Mammary epithelial cell (primary cell): ENCODE measurements around the gene C3orf80.

Experiments used
- CTCF ChIP-seq, 2 donors: IDR thresholded peaks in 1 of 2; conservative IDR thresholded peaks in 1 of 2; 2 replicates each; pipeline ENCODE4 v1.5.1; 2011 to 2012; ENCODE audit warnings: inconsistent platforms in 2 of 2, low read length in 2 of 2, mild to moderate bottlenecking in 2 of 2, control low read depth in 1 of 2, low read depth in 1 of 2; ENCODE audit not compliant: insufficient read depth in 1 of 2; ENCODE audit errors: extremely low read depth in 1 of 2
- EZH2 ChIP-seq: IDR thresholded peaks from 2 replicates; pipeline ENCODE4 v1.6.1; 2012; ENCODE audit warnings: low read length, inconsistent platforms, borderline replicate concordance

- TF ChIP-seq EZH2 (no peak), CTCF (conservative IDR thresholded peaks at IDR 0.05 in 1 of 2, IDR thresholded peaks at IDR 0.05 in 1 of 2; ENCODE audit: extremely low read depth in 1 of 2, insufficient read depth in 1 of 2, low read depth in 1 of 2, low read length in 2 of 2) (no peak)
Measured at GRCh38 chr3:160218136-160218535, 7.1 kb upstream of the C3orf80 start.
